Activated CD8-positive, alpha-beta T cell treated with anti-CD3 and anti-CD28 coated beads for 36 hours (primary cell): ENCODE results near the gene OSGIN1. TPM values are rescaled to one million over a fixed set of nuclear protein-coding genes. Genes with fewer than 3 reads are reported as not detected.
A peak's percentile ranks its signal among the peaks of the same experiment; 100 is the strongest.

ENCODE experiments used
- ATAC-seq: fragments of 200-7000 bp; cut with Tn5 transposase; one replicate; pipeline ENCODE4 v1.10.0; 2021; ENCODE audit warnings: mild to moderate bottlenecking, moderate library complexity
- CTCF ChIA-PET: fragments of 350-600 bp; sonication (Branson Sonifier 250); formaldehyde crosslinking; loops from one replicate; lab custom pipeline; 2021; ENCODE audit warnings: antibody characterized with exemption; lab: Charles Lee
- POLR2A ChIA-PET: fragments of 350-600 bp; sonication (Branson Sonifier 250); formaldehyde crosslinking; loops from one replicate; lab custom pipeline; 2021; ENCODE audit warnings: antibody characterized with exemption; lab: Charles Lee
- DNase-seq: peaks from one replicate; pipeline ENCODE4 v3.0.0-alpha.2; 2020
- H3K27ac Mint-ChIP-seq: one replicate; pipeline ENCODE4 v1.8.0; 2021; ENCODE audit warnings: mild to moderate bottlenecking, mixed read lengths
- H3K27me3 Mint-ChIP-seq: one replicate; pipeline ENCODE4 v1.8.0; 2021; ENCODE audit warnings: mixed read lengths
- H3K36me3 Mint-ChIP-seq: one replicate; pipeline ENCODE4 v1.8.0; 2021; ENCODE audit warnings: low read depth, mixed read lengths
- H3K4me1 Mint-ChIP-seq: one replicate; pipeline ENCODE4 v1.8.0; 2021; ENCODE audit warnings: low read depth, mixed read lengths
- H3K4me3 Mint-ChIP-seq: one replicate; pipeline ENCODE4 v1.8.0; 2021; ENCODE audit warnings: mild to moderate bottlenecking, moderate library complexity, mixed read lengths
- H3K9me3 Mint-ChIP-seq: one replicate; pipeline ENCODE4 v1.8.0; 2021; ENCODE audit warnings: mixed read lengths
- CTCF ChIP-seq: fragments of 200-600 bp; IDR thresholded peaks from one replicate; pipeline ENCODE4 v1.8.0; 2022; ENCODE audit warnings: antibody characterized with exemption, mild to moderate bottlenecking
- intact Hi-C: fragments of 100-400 bp; cut with micrococcal nuclease; formaldehyde crosslinking; loops from one replicate; pipeline ENCODE4 v1.10.0; 2022
- total RNA-seq, 2 experiments: library from RNA; stranded (reverse); gene quantifications; one replicate each; pipeline ENCODE4 v1.2.3, GENCODE V29; 2021

OSGIN1 gene
- total RNA-seq, 2 experiments from 2014 or later: 0.56 to 0.67 TPM

- ChIA-PET POLR2A (no interaction called here), CTCF (interaction anchor here (1.1 to 1.2 kb wide), 2 partner anchors 38 to 41 kb away, joined by 3 read pairs; no protein-coding TSS in a partner anchor)
- DNase-seq (no peak), ATAC-seq (no peak)
- intact Hi-C loops: no loop called here
- Mint-ChIP-seq H3K27me3 (peaks cover 27% of the 10 kb centered on the region), H3K4me1 (peaks cover 3% of the 10 kb centered on the region), H3K36me3 (no peaks in the 10 kb centered on the region), H3K4me3 (no peak overlapping the region), H3K27ac (no peak overlapping the region), H3K9me3 (no peaks in the 10 kb centered on the region)
- no peak for TF ChIP-seq CTCF
These were observed 41.7 kb downstream of the OSGIN1 start for GRCh38 chr16:83994703-83995102.

GRCh38 chr16:83995754-83996153 is 42.7 kb downstream of the OSGIN1 start:
- H3K27ac Mint-ChIP-seq: no peak overlapping the region
- H3K36me3 Mint-ChIP-seq: no peaks in the 10 kb centered on the region
- no peak overlapping the region for H3K4me3 Mint-ChIP-seq
- ATAC-seq (peak; percentile 45), DNase-seq (peak; percentile 20)
- ChIA-PET POLR2A (no interaction called here), CTCF (interaction anchor here (1.1 to 1.5 kb wide), 2 partner anchors 13 to 42 kb away, joined by 3 to 5 read pairs; no protein-coding TSS in a partner anchor)
- no peaks in the 10 kb centered on the region for H3K9me3 Mint-ChIP-seq
- H3K27me3 Mint-ChIP-seq: peaks cover 19% of the 10 kb centered on the region
- TF ChIP-seq CTCF: no peak
- H3K4me1 Mint-ChIP-seq: peaks cover 3% of the 10 kb centered on the region
- intact Hi-C loops: no loop called here

- H3K9me3 Mint-ChIP-seq: no peaks in the 10 kb centered on the region
- DNase-seq: no peak
These were observed 43.6 kb downstream of the OSGIN1 start for GRCh38 chr16:83996481-83997252.

DNA sequence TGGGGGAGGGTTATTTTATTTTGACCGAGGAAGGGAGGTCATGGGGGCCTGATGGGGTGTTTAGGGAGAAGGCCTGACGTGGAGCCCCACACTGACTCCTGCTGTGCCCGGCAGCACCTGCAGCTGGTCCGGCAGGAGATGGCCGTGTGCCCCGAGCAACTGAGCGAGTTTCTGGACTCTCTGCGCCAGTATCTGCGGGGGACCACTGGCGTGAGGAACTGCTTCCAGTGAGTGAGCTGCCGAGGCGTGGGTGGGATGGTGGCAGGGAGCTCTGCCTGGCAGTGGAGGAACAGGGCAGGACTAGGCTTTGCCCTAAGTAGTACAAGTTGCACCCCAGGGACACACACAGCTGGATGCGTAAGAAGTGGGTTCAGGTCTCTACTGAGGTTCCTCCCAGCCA is 45.1 kb downstream of the OSGIN1 start:
- Mint-ChIP-seq H3K36me3 (no peaks in the 10 kb centered on the region), H3K4me1 (peaks cover 3% of the 10 kb centered on the region), H3K4me3 (no peak overlapping the region), H3K9me3 (no peaks in the 10 kb centered on the region), H3K27ac (no peak overlapping the region), H3K27me3 (peaks cover 19% of the 10 kb centered on the region)
- POLR2A ChIA-PET: no interaction called here
- ATAC-seq (no peak), DNase-seq (no peak)
- intact Hi-C loops: no loop called here
- CTCF ChIA-PET: no interaction called here
- no peak for TF ChIP-seq CTCF

More at GRCh38 chr16:83996481-83997252, 43.6 kb downstream of the OSGIN1 start:
- intact Hi-C loops: no loop called here
- Mint-ChIP-seq H3K27ac (no peak overlapping the region), H3K4me1 (peaks cover 3% of the 10 kb centered on the region), H3K27me3 (peaks cover 19% of the 10 kb centered on the region), H3K36me3 (no peaks in the 10 kb centered on the region), H3K4me3 (no peak overlapping the region)
- ATAC-seq: no peak
- POLR2A ChIA-PET: no interaction called here
- TF ChIP-seq CTCF: no peak
- CTCF ChIA-PET: interaction anchor here (1.5 kb wide), 1 partner anchor 12 kb away, joined by 5 read pairs; no protein-coding TSS in a partner anchor

DNA sequence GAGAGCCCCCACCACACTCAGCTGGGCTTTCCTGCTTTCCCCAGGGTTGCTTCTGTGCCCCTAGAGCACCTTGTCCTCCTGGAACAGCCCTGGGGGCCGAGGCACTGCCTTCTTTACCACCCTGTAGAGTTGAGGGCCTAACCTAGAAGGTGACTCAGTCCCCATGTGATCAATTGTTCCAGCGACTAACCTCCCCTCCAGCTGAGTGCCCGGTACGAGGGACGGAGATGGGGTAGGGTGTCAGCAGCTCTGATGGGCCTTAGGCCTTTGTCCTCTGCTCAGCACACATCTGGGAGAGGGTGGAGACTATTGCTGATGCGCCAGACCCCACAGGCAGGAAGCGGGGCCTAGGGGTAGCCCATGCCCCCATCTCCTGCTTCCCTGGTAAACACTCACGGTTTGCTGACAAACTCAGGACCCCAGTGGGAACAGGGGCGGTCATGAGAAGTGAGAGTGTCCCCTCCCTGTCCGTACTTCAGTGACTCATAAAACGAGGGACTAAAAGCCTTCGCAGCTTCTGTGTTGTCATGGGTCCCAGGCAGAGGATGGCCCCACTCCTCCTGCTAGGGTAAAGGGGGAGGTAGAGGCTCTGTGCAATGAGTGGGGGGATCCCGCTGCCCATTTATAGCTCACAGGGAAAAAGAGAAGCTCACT is 48.1 kb downstream of the OSGIN1 start:
- H3K27me3 Mint-ChIP-seq: peaks cover 6% of the 10 kb centered on the region
- H3K27ac Mint-ChIP-seq: no peak overlapping the region
- no peak overlapping the region for H3K4me3 Mint-ChIP-seq
- no peaks in the 10 kb centered on the region for H3K9me3 Mint-ChIP-seq
- intact Hi-C loops: no loop called here
- no peak for ATAC-seq
- TF ChIP-seq CTCF: no peak
- CTCF ChIA-PET: interaction anchor here (1.3 kb wide), 1 partner anchor 175 kb away, joined by 3 read pairs; no protein-coding TSS in a partner anchor
- DNase-seq: no peak
- H3K36me3 Mint-ChIP-seq: no peaks in the 10 kb centered on the region
- H3K4me1 Mint-ChIP-seq: peaks cover under 1% of the 10 kb centered on the region
- POLR2A ChIA-PET: interaction anchor here (0.8 kb wide), 1 partner anchor 13 kb away, joined by 3 read pairs; no protein-coding TSS in a partner anchor
